Mesothelial cell of epicardium (in vitro differentiated cells): ENCODE measurements around the gene ERICH6B. TPM values are rescaled to one million over a fixed set of nuclear protein-coding genes. Genes with fewer than 3 reads are reported as not detected.

Experiments used
- DNase-seq, 2 experiments: peaks; one replicate each; pipeline ENCODE4 v3.0.0; 2021; ENCODE audit warnings: low spot score in 2 of 2; ENCODE audit not compliant: unreplicated experiment in 2 of 2
- H3K27ac Mint-ChIP-seq: 2 replicates; pipeline ENCODE4 v1.8.0; 2021; ENCODE audit warnings: mixed read lengths
- H3K27me3 Mint-ChIP-seq: 2 replicates; pipeline ENCODE4 v1.8.0; 2021; ENCODE audit warnings: low read depth, mixed read lengths
- H3K36me3 Mint-ChIP-seq: 2 replicates; pipeline ENCODE4 v1.8.0; 2021; ENCODE audit warnings: mixed read lengths
- H3K4me1 Mint-ChIP-seq: 2 replicates; pipeline ENCODE4 v1.8.0; 2021; ENCODE audit warnings: mixed read lengths
- H3K4me3 Mint-ChIP-seq: 2 replicates; pipeline ENCODE4 v1.8.0; 2021; ENCODE audit warnings: mild to moderate bottlenecking, moderate library complexity, mixed read lengths
- H3K9me3 Mint-ChIP-seq: 2 replicates; pipeline ENCODE4 v1.8.0; 2021; ENCODE audit warnings: mixed read lengths
- CTCF ChIP-seq: fragments of 200-600 bp; sonication (generic); IDR thresholded peaks from one replicate; pipeline ENCODE4 v1.5.0; 2021; ENCODE audit warnings: antibody characterized with exemption; ENCODE audit not compliant: unreplicated experiment
- total RNA-seq: library from RNA; stranded (reverse); gene quantifications from 3 replicates; pipeline ENCODE4 v1.2.1, GENCODE V29; 2021

Gene ERICH6B
- total RNA-seq, 1 donor from 2014 or later, result not detected

DNA sequence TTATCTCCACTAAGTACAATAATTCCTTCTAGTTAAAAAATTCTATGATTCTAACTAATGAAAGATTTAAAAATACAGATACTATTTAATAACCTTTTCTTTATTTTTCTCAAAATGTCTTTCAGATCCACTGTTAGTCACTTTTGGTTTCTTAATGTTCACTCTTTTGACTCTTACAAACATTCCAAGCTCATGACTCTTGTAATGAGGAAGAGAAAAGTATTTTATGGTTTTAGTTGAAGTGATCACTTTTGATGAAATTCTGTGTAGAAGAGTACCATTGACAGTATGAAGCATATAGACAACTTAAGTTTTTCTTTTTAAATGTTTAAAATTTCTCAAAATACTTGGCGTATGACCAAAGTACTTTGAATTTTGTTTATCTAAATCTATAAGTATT, 123.0 kb downstream of the ERICH6B start:
- no peak for DNase-seq
- Mint-ChIP-seq H3K27me3 (no peaks in the 10 kb centered on the region), H3K36me3 (peaks cover 28% of the 10 kb centered on the region), H3K9me3 (peaks cover 7% of the 10 kb centered on the region), H3K4me1 (no peaks in the 10 kb centered on the region), H3K27ac (no peak overlapping the region), H3K4me3 (no peak overlapping the region)
- TF ChIP-seq CTCF, result no peak

Other genes starting within 250 kb of the ERICH6B start
- 8.8 to 13.9 TPM (median 12.2 TPM) in 3 replicates for gene SLC25A30, start 197.4 kb downstream of the ERICH6B start, total RNA-seq
- 30.4 to 38.3 TPM (median 34.0 TPM) in 3 replicates for gene COG3, start 150.8 kb downstream of the ERICH6B start, total RNA-seq
- gene CBY2, start 86.6 kb upstream of the ERICH6B start, total RNA-seq, result not detected in 3 replicates
- gene SIAH3, start 236.0 kb upstream of the ERICH6B start, total RNA-seq, result 0.42 to 0.57 TPM (median 0.51 TPM) in 3 replicates